Measurements from ENCODE around the gene HECW1.
A peak's percentile ranks its signal among the peaks of the same experiment; 100 is the strongest.

Gene HECW1

GRCh38 chr7:43276547-43276946 is 164.1 kb downstream of the HECW1 start:
- DNase-seq, result no peak

- no peak for DNase-seq
These were observed 165.7 kb downstream of the HECW1 start for GRCh38 chr7:43278088-43278644.

- DNase-seq, result no peak
These were observed 168.8 kb downstream of the HECW1 start for GRCh38 chr7:43281268-43281667.

DNA sequence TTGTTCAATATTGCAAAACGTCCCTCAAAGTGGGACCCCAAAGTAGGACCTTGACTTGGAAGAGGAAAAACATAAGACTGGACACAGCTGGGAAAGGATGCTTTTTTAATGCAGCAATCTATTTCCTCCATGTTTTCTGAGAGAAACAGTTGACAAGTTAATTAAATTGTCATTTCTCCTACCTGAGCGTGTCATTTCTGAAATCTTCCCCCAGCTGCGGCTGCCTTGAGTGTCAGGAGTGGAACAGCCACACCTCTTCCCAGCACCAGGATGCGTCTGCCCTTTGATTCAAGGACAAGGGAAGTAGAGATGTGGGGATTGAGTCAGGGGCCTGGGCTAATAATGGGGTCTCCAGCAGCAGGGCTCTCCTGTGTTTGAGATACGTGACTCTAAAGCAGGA is 171.3 kb downstream of the HECW1 start:
- DNase-seq, result no peak

GRCh38 chr7:43289826-43290225 is 177.4 kb downstream of the HECW1 start:
- no peak for DNase-seq

- DNase-seq, result no peak
These were observed 178.5 kb downstream of the HECW1 start for GRCh38 chr7:43290978-43291377.

DNA sequence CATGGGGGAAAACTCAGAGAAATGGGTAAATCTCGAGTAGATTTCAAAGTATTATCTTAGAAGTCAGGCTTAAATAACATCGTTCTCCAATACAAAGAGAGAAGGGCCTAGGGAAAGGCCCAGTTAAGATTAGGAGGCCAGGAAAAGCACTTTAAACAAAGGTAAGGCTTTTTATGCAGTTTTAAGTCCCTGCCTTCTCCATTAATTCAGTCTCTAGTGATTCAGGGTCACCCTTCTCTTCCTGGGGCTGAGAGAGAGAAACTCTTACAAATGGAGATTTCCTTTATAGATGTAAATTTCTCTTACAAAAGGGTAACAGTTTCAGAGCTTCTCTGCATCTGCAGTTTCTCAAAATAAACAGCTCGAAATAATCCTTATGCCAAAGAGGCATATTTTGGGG is 179.3 kb downstream of the HECW1 start:
- no peak for DNase-seq

GRCh38 chr7:43292384-43292783 is 179.9 kb downstream of the HECW1 start:
- no peak for DNase-seq

GRCh38 chr7:43294080-43294630 is 181.7 kb downstream of the HECW1 start:
- no peak for DNase-seq

DNA sequence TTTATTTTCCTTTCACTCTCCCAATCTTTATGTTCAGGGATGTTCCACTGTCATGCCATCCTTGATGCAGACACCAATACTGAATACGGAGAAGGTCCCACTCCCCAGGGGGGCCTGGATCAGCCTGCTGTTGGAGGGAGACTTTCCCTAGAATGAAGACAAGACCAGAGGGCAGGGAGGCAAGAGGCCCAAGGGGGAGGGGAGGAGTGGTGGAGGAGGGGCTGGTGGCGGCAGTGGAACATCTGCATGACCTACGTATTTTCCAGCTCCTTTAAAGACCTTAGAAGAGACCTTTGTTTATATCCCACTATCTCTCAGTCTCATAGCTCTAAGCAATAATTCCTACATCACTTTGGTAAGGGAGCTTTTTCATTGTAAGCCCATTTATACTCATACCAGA is 183.0 kb downstream of the HECW1 start:
- DNase-seq, result no peak

- DNase-seq, result no peak
These were observed 183.9 kb downstream of the HECW1 start for GRCh38 chr7:43296306-43296705.

GRCh38 chr7:43298617-43299016 is 186.2 kb downstream of the HECW1 start:
- no peak for DNase-seq

DNA sequence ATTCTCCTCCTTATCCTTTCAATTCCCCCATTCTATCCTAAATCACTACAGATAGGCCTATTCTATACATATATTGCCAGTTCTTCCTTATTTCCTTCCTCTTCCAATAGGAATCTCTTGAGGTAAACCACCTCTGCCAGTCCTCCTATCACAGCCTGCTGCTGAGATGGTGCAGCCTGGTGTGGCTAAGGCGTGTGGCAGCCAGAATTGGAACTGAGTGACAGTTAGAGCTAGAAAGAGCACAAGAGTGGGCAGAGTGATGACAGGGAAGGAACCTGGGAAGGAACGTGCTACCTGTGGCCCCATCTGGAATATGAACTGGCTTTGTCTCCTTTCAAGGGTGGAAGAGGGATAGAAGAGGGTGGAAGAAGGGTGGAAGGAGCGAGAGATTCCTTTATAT is 187.7 kb downstream of the HECW1 start:
- no peak for DNase-seq

GRCh38 chr7:43302211-43302711 is 189.8 kb downstream of the HECW1 start:
- DNase-seq, result no peak

- DNase-seq, result no peak
These were observed 190.5 kb downstream of the HECW1 start for GRCh38 chr7:43302773-43303460.

DNA sequence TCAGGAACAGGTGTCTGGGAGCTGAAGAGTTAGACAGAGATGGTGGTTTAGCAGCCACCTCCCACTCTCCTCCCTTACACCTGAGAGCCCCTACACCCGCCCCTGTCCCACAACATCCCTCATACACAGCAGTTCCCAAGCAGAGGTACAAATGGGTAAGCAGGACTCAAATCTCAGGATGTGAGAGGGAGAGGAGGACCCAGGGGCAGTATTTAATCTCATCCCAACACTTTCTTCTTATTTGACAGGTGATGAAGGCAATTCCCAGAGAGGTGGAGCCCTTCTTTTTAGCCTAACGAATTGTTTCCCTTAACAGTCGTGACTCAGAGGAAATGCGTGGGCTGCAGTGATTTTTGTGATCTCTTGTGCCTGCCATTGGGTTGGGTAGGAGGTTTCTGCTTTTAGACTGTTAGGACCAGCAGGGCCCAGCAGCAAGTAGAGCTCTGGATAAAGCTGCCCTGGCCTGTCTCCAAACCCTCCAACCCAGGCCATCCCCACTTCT is 191.3 kb downstream of the HECW1 start:
- no peak for DNase-seq

DNA sequence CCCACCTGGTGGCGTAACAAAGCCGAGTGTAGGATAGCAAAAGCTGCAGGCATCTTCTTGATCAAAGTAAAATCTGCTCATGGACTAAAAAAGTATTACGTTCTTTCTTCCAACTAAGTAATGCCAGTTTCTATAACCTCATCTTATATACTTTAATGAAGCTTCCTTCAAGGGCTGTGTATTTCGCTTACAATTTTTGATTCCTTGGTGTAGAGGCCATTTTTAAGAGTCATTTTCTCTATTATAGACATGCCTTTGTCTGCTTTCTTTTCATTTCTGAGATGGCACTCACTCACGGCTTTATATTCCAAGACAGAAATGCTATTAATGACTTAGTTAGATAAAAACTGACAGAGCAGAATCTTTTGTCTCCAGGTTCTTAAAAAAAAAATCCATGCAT is 194.0 kb downstream of the HECW1 start:
- no peak for DNase-seq

GRCh38 chr7:43307522-43307921 is 195.1 kb downstream of the HECW1 start:
- DNase-seq, result no peak

DNA sequence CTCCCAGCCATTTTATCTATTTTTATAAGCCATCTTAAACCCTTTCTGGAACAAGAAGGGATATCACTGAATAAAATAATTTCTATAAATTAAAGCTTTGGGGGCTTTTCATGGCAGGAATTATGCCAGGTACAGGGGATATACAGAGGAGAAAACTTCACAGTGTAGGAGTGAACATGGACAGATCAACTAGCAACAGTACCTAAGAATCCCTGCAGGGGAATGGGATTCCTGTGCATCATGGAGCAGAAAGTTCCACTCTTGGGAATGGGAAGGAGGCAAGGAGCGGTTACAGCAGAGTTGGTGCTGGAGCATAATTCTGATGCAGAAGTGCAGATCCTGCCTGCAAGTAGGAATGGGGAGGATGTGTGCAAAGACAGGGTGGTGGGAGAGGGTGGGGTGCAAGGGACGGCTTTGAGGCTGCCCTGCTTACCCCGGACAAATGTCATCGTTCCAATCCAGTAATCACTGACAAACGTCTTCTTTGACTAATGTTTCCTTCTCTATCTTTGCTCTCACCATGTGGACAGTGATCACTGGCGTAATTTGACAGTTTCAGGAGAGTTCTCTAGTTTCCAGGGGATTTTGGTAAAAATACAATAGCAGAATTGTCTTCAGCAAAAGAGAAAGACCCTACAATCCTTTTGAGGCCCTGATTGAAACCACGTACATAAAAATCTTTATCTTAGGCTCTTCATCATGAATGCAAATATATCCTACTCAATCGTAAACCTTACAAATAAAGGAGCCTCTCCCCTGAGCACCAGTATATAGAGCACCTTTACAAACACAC is 196.7 kb downstream of the HECW1 start:
- no peak for DNase-seq

DNA sequence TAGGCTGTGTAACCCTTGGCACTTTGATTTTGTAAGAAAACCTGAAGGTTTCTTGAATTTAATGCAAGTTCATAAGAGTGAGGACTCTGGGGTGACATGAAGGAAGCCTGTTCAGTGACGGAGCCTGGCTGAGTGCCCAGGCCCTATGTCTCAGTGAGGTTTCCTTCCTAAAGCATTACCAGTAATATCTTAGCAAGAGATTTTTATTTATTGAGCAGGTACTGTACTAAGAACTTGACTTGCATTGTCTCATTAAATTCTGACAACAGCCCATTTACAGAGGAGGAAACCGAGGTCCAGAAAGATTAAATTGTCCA is 197.2 kb downstream of the HECW1 start:
- DNase-seq, result peak; percentile 6

DNA sequence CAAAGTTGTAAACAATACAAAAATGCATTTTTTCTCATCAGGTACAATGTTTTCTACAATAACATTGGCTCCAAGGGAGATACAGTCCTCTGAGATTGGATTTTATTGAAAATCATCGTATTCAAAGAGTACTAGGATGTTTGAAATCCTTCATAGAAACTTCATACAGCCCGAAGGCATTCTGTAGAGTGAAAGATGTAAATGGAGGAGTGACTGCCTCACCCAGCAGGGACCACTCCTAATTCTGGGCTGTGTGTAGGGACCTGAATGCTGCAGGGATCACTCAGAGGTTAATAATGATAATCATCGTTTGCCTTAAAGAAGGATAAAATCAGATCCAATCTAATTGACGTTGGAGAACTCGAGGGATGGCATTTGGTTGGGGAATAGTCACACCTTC is 198.6 kb downstream of the HECW1 start:
- no peak for DNase-seq

DNA sequence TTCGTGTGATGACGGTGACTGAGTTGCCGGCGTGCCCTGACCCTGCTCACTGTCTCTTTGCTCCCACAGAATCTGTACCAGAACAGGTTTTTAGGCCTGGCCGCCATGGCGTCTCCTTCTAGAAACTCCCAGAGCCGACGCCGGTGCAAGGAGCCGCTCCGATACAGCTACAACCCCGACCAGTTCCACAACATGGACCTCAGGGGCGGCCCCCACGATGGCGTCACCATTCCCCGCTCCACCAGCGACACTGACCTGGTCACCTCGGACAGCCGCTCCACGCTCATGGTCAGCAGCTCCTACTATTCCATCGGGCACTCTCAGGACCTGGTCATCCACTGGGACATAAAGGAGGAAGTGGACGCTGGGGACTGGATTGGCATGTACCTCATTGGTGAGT is 199.2 kb downstream of the HECW1 start:
- DNase-seq, result no peak

DNA sequence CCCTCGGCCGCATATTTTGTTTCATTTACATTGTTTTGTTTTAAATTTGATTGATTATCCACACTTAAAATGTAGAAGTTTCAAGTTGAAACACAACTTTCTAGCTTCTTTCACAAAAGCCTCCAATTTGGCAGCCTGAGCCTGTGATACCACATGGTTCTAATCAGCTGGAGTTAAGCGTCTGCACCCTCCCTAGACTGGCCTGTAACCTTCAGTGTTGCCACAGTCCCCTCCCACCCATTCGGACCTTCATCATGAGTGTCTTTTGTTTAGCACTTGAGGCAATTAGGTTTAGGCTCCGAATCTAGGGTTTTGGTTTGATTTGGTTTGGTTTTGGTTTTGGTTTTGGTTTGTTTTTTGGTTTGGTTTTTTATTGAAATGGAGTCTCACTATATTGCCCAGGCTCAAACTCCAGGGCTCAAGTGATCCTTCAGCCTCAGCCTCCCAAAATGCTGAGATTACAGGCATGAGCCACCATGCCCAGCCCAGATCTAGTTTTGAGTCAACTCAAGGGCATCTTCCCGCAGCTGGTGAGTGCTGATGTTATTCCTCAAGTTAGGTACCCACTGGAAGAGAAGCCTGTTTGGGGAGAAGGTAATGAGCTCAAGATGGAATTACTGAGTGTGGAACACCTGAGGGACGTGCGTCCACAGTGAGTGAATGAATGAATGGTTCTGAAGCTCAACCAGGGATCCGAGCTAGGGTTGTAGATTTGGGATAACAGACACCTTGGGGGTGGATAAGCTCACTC is 201.4 kb downstream of the HECW1 start:
- no peak for DNase-seq

Data from hematopoietic multipotent progenitor cell treated with erythropoietin and hydrocortisone succinate and interleukin-3 and kit ligand, for 6 days (in vitro differentiated cells).